T-helper 2 cell (primary cell): Measurements from ENCODE around the gene FAM153A.
"Not testable (repeated sequence)": the region's sequence is repeated elsewhere in the genome, so short reads cannot be mapped to it uniquely, and the experiment has no call there.

Experiments used
- DNase-seq, 5 experiments: peaks; one replicate each; pipeline versions ENCODE4 v3.0.0 to v3.0.0-alpha.2; 2012 to 2022

FAM153A gene

GRCh38 chr5:177723831-177724485 lies 58.7 kb downstream of the FAM153A start:
- not testable (repeated sequence) for DNase-seq

- DNase-seq, result not testable (repeated sequence)
Measured at GRCh38 chr5:177722829-177723228, 59.9 kb downstream of the FAM153A start.

GRCh38 chr5:177719989-177720388 lies 62.7 kb downstream of the FAM153A start:
- not testable (repeated sequence) for DNase-seq

GRCh38 chr5:177715423-177715822 lies 67.3 kb downstream of the FAM153A start:
- not testable (repeated sequence) for DNase-seq

- not testable (repeated sequence) for DNase-seq
Measured at GRCh38 chr5:177696100-177696499, 86.6 kb downstream of the FAM153A start.

GRCh38 chr5:177695356-177695930 lies 87.3 kb downstream of the FAM153A start:
- not testable (repeated sequence) for DNase-seq

- not testable (repeated sequence) for DNase-seq
Measured at GRCh38 chr5:177694518-177694835, 88.2 kb downstream of the FAM153A start.

- DNase-seq, result not testable (repeated sequence)
Measured at GRCh38 chr5:177693671-177694517, 88.8 kb downstream of the FAM153A start.

GRCh38 chr5:177692969-177693368 lies 89.7 kb downstream of the FAM153A start:
- not testable (repeated sequence) for DNase-seq

- DNase-seq, result not testable (repeated sequence)
Measured at GRCh38 chr5:177692507-177692906, 90.2 kb downstream of the FAM153A start.

GRCh38 chr5:177689011-177689610 lies 93.6 kb downstream of the FAM153A start:
- not testable (repeated sequence) for DNase-seq

GRCh38 chr5:177688091-177688490 lies 94.6 kb downstream of the FAM153A start:
- DNase-seq, result not testable (repeated sequence)

- not testable (repeated sequence) for DNase-seq
Measured at GRCh38 chr5:177681920-177682319, 100.8 kb downstream of the FAM153A start.
